Activated T-cell treated with anti-CD3 and anti-CD28 coated beads for 48 hours (primary cell): ENCODE results near the gene LEFTY2.
"Not testable (repeated sequence)": the region's sequence is repeated elsewhere in the genome, so short reads cannot be mapped to it uniquely, and the experiment has no call there.

Experiments
- DNase-seq: peaks from one replicate; pipeline ENCODE4 v3.0.0-alpha.2; 2020; ENCODE audit warnings: low read depth

LEFTY2 gene, protein sequence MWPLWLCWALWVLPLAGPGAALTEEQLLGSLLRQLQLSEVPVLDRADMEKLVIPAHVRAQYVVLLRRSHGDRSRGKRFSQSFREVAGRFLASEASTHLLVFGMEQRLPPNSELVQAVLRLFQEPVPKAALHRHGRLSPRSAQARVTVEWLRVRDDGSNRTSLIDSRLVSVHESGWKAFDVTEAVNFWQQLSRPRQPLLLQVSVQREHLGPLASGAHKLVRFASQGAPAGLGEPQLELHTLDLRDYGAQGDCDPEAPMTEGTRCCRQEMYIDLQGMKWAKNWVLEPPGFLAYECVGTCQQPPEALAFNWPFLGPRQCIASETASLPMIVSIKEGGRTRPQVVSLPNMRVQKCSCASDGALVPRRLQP

DNA sequence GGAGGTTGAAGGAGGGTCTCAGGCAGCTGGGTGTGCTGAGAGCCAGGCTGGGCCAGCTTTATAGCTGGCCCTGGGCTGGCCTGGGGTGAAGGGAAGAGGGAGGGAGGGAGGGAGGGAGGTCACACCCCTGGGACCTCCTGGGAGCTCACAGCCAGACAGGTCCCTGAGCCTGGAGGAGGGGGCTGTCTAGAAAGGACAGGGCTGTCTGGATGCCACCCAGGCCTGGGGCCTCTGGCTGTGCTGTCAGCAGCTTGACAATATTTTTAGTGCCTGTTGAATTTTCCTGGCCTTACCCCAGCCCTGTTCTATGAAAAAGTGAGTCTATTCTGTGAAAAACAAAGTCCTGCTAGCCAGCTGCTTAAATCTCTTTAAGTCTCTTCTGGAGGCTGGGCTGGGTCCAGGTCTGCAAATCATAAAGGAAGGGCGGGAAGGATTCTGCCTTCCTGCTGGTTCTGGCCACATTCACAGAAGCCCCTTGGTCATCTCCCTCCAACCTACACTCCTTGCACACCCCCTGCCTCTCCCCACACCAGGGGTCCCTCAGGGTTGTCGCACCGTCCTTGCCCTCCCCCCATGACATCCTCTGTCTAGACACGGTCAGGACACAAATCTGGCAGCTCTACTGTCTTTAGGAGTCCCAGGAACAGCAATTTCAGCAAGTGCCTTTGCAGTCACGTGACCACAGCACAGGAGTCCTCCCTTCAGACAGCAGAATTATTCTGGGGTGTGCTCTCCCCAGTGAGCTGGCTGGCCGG, at the start of gene LEFTY2:
Gene LEFTY2 (minus strand): TSS at position 34 of the 755 bp plus-strand sequence. CDS start 80 bp downstream, outside the sequence.
- DNase-seq, result no peak

DNA sequence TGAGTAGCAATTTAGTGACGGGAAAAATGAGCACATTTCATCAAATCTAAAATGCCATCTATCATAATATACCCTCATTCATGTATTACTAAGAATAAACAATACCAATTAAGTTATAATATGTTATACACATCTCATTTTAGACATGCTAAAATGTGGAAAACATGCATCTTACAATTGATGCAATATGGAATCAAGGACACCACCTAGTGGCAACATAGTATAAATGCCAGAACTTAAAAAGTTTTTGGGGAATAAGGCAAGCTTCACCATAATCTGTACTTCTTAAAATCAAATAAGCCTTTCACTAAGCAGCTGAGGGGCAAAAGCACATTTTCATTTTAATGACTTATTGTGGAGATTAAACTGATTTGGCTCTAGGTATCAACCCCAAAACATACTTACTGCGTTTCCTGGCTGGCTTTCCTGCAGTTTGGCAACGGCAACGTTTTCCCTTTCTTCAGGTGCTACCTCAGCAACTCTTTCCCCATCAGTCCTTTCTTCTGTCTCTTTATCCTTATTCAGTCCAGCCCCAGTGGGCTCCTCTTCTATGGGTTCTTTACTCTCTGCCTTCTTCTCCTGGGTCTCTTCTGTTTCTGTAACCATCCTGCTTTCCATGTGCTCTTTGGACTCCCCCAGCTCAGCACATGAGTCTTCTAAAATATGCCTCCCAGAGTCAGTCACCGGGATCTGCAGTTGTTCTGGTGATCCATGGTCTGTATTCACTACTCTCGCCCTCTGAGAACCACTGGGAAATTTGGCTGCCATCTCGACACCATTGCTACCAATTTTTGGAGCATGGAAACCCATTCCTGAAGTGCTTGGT, 46.7 kb upstream of the LEFTY2 start:
- no peak for DNase-seq

DNA sequence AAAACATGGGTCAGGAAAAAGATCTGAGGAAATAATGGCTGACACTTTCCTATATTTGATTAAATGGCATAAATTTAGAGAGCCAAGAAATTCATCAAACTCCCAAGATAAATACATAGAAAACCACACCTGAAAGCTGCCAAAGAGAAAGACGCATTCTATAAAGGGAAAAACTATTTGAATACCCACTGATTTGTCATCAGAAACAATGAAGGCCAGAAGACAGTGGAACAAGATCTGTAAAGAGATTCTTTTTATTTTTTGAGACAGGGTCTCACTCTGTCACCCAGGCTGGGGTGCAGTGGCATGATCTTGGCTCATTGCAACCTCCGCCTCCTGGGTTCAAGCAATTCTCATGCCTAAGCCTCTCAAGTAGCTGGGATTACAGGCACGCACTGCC, 40.7 kb upstream of the LEFTY2 start:
- no peak for DNase-seq

DNA sequence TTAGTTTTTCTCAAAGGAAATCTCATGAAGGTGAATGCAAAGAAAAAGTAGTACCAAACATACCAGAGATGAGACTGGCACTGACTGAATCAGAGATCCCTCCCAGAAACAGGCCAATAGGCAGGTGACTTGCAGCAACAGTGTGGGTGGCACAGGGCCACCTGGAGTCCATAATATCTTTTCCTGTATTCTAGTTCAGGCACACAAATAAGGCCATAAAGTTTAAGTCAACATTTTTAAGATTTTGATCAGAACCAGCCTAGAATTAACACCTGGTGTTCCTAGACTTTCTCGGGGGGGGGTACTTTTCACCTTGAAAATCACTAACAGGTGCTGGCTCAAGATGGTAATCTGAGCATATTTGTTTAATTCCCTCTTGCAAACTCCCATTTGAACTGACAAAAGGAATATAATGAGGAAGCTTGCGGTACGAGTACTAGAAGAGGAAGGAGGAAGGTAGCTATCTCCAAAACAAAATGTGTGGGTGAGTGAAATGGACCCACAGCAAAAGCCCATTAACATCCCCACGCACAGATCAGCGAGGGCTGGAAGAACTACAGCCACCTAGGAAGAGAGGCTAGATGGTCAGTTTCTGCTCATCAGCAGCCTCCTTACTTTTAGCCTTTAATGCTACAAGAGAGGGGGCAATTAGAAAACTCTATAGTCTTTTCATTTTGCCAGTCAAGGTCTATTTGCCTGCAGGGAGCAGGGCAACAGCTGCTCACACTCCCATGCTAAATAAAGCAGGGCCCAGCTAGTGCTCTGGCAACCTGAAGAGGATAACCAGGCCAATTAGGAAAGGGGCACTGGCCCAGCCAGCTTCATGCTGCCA, 39.2 kb upstream of the LEFTY2 start:
- DNase-seq, result no peak

DNA sequence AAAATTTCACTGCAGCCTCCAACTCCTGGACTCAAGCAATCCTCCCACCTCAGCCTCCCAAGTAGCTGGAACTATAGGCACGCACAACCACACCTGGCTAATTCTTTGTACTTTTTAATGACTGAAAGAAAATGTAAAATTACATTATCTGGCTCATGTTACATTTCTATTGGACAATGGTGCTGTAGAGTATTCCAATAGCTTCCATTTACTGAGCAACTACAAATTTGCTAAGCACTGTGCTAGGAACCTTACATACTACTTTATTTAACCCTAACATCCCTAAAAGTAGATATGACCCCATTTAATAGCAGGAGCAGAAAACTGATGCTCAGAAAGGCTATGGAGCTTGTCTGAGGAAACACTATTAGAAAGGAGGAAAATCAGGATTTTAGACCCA, 38.4 kb upstream of the LEFTY2 start:
- DNase-seq, result no peak

DNA sequence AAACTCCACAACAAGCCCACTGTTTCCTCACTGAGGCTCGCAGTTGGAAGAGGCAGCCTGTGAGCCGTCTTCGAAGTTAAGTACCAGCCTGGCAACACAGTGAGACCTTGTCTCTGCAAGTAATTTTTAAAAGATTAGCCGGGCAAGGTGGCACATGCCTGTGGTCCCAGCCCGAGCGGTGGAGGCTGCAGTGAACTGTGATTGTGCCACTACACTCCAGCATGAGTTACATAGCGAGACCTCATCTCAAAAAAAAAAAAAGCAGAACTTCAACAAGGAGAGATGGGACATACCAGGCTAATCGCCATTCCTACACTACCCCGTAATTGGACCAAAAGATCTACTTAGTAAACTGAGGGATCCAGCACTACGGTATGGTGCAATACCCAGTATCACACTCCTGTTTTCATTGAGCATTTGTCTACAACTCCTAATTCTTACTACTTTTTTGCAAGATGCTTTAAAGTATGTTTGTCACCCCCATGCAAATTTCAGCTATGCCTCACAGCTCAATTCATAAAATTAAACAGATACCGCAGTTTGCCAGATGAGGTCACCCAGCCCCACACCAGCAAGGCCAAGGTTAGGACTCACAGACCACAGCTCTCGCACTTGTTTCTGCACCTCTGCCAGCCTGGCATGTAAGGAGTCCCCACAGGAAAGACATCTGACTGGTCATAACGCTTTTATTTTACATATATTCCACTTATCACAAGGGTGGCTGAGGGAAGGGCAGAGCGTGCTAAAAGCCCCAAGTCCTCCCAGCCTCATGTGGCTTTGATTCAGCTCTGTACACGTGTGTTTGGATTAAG, 37.1 kb upstream of the LEFTY2 start:
- DNase-seq, result no peak

DNA sequence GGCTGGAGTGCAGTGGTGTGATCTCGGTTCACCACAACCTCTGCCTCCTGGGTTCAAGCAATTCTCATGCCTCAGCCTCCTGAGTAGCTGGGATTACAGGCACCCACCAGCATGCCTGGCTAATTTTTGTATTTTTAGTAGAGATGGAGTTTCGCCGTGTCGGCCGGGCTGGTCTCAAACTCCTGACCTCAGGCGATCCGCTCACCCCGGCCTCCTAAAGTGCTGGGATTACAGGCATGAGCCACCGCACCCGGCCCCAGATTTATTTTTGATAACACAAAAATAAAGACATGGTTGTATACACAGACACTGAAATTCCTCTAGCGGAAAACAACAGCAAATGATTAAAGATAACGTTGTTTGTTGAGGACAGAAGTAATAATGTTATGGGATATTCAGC, 34.1 kb upstream of the LEFTY2 start:
- DNase-seq, result not testable (repeated sequence)

DNA sequence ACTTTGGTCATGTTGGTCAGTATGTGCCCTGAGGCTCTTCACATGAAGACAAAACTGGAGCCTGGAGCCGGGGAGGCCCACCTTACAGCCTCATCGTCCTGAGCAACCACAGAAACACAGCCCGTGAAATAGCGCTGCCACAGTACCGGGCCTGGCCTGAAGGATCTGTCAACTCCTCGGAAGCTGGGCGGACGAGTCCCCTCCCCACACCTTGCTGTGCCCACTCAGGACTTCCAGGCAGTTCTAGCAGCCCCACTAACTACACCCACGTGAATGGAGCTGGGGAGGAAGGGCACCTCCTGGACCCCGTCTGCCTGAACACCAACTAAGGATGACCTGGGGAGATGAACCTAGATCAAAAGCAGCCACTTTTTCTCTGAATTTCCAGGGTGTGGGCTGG, 33.4 kb upstream of the LEFTY2 start:
- no peak for DNase-seq

DNA sequence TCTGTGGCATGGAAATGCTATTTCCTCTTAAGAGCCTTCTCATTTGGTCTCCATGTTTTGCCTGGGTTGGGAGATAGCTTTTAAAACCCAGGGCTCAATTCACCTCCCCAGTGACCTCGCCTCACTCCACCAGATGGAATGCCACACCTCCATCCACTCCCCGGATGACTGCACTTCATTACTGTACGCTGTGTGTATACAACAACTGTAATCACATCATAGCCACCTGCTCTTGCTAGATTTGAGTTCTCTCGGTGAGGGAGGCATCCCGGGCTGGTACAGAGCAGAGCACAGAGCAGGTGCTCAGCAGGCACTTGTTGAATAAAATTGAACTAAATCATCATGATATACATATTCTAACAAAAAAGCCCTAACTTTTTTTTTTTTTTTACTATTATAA, 32.1 kb upstream of the LEFTY2 start:
- no peak for DNase-seq

DNA sequence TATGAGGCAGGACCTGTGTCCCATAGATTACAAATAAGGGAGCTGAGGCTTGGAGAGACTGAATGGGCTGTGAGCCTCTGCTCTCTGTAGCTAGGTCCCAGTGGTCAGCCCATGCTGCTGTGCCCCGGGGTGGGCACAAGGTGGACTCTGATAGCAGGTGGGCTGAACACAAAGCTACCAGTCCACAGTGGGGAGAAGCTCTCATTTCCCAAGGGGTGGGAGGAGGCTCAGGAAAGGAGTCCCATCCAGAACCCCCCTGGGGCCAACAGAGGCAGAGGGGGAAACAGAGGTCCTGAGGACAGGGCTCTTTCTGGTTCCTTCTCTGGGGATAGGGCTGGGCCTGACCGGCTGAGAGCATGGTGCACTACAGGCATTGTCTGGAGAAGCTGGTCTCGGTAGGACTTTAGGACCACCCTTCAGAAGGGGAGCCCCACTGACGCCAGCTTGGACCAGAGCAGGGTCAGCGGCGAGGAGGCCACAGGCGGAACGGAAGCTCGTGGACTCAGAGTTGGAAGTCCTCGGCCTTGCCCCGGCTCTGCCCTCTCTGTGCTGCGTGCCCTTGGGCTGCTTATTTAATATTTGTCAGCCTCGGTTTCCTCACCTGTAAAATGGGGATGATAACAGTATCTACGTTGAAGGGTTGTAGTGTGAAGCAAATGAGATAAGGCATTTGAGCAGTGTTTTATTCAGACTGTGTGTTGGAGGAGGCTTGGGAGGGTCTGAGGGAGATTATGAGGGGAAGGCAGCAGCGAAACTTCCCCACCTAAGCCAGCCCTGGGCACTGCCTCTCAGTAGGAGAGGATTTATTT, 31.5 kb upstream of the LEFTY2 start:
- DNase-seq, result no peak

DNA sequence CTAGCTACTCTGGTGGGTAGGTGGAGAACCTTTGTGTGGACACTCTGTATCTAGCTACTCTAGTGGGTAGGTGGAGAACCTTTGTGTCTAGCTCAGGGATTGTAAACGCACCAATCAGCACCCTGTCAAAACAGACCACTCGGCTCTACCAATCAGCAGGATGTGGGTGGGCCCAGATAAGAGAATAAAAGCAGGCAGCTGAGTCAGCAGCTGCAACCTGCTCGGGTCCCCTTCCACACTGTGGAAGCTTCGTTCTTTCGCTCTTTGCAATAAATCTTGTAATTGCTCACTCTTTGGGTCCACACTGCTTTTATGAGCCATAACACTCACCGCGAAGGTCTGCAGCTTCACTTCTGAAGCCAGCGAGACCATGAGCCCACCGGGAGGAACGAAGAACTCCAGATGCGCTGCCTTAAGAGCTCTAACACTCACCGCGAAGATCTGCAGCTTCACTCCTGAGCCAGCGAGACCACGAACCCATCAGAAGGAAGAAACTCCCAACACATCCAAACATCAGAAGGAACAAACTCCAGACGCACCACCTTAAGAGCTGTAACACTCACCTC, 29.7 kb upstream of the LEFTY2 start:
- DNase-seq, result not testable (repeated sequence)

DNA sequence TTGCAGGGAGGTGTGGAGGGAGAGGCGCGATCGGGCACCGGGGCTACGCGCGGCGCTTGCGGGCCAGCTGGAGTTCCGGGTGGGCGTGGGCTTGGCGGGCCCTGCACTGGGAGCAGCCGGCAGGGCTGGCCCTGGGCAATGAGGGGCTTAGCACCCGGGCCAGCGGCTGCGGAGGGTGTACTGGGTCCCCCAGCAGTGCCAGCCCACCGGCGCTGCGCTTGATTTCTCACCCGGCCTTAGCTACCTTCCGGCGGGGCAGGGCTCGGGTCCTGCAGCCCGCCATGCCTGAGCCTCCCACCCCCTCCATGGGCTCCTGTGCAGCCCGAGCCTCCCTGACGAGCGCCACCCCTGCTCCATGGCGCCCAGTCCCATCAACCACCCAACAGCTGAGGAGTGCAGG, 28.7 kb upstream of the LEFTY2 start:
- not testable (repeated sequence) for DNase-seq

DNA sequence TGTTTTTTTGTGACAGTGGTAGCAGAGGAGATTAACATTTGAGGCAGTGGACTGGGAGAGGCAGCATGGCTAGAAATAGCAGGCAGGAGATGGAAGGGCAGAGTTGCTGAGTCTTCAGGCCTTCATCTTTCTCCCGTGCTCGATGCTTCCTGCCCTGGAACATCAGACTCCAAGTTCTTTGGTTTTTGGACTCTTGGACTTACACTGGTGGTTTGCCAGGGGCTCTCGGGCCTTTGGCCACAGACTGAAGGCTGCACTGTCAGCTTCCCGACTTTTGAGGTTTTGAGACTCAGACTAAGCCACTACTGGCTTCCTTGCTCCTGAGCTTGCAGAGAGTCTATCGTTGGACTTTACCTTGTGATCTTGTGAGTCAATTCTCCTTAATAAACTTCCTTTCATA, 24.2 kb upstream of the LEFTY2 start:
- no peak for DNase-seq

DNA sequence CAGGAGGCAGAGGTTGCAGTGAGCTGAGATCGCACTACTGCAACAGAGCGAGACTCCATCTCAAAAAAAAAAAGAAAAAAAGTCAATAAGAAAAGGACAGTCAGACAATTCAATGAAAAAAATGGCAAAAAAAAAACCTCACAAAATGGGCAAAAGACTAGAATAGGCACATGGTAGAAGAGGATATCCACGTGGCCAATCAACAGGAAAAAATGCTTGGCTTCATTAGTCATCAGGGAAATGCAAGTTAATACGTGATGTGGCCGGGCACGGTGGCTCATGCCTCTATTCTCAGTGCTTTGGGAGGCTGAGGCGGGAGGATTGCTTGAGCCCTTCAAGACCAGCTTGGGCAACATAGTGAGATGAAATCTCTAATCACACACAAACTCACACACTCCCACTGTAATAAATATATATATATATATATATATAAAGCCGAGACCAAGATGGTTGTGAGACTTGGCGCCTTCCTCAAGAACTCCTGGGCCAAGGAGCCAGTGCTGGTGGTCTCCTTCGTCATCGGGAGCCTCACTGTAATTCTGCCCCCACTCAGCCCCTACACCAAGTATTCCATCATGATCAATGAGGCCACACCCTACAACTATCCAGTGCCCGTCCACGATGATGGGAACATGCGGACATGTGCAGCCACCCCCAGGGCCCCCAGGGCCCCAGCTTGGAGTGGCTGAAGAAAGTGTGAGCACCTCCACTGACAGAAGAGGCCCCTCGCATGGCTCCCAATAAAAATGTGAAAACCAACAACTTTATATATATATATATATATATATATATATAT, 22.9 kb upstream of the LEFTY2 start:
- no peak for DNase-seq

DNA sequence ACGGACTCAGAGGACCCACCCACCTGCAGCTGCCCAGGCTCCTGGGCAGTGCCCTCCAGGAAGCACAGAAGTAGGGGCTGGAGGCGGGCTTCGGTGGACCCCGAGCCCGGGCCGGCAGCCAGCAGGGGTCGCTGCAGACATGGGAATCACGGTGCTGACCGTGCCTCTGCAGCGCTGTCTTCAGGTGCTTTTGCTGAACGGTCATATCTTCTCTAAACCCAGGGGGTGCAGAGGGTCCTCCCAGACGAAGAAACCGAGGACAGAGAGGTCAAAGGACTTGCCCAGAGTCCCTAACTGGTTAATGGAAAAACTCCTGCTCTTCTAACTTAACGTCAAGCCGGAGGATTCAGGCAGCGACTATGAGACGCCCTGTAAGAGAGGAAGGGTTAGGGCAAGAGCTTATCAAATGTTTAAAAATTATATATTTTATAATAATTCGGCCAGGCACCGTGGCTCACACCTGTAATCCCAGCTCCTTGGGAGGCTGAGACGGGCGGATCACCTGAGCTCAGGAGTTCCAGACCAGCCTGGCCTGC, 21.5 kb upstream of the LEFTY2 start:
- DNase-seq, result peak; percentile 71

DNA sequence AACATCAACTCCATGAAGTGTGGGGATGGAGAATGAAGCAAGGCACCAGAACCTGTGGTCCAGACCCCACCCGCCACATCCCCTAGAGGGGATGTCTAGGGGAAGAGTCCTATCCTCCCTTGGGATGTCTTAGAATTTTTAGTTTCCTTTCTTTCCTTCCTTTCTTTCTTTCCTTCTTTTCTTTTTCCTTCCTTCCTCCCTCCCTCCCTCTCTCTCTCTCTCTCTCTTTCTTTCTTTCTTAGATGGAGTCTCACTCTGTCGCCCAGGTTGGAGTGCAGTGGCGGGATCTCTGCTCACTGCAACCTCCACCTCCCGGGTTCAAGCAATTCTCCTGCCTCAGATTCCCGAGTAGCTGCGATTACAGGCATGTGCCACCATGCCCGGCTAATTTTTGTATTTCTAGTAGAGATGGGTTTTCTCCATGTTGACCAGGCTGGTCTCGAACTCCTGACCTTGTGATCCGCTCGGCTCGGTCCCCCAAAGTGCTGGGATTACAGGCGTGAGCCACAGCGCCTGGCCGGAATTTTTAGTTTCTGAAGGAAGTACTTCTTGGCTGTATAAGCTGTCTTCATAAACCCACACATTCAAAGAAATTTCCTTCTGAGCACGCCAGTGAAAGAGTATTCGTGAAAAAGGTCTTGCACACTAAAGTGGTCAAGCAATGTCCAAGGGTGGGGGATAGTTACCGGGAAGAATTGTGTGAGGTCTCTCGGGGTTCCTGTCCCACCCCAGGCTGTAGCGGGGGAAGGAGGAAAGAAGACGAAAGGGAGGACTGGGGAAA, 20.8 kb upstream of the LEFTY2 start:
- DNase-seq, result no peak

DNA sequence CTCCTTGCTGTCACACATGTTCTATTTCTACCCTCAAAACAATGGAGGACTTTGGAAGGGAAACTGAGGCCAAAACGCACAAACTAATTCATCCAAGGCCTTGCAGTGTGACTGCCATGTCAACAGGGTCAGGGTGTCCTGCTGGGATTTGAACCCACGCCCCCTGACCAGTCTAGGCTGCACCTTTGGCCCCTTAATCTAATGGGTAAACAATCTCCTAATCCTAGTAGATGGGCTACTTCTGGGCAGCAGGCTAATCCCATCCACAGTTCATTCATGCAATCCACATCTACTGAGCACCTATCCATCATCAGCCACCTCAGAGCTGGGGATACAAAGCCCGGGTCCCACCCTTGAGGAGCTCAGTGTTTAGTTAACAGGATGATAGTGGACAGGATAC, 17.0 kb upstream of the LEFTY2 start:
- no peak for DNase-seq

DNA sequence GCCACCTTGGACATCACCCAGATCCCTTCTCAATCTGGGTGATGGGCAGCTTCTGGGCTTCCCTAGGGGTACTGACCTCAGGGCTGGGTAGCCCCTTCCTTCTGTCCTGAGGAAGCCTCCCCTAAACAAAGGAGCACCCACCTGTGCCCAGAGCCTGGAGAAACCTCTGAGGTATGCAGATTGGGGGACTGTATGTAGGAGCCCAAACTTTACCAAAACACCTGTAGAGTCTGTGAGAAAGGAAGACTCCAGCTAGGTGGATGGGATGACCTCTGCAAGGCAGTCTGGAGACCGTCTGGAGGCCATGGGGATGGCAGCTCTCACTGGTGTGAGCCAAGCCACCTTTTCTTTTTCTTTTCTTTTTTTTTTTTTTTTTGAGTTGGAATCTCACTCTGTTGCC, 13.7 kb upstream of the LEFTY2 start:
- no peak for DNase-seq
